ENCODE results near the gene SYNPR. TPM values are rescaled to one million over a fixed set of nuclear protein-coding genes. Genes with fewer than 3 reads are reported as not detected.

Gene SYNPR
- total and polyA plus RNA-seq, 7 donors = 0.16 to 1.4 (median 0.32) TPM; not detected in 2

- no peak overlapping the region for H3K4me3 ChIP-seq
- H3K27ac ChIP-seq = no peak overlapping the region
- no peaks in the 10 kb centered on the region for H3K36me3 ChIP-seq
- intact Hi-C loops (cut with DNase I) = no loop called here
- no peak for DNase-seq
- no peaks in the 10 kb centered on the region for H3K27me3 ChIP-seq
- 18 to 66% methylated on average over 5 of the region's 5 CpGs for WGBS, 2 donors
- H3K4me1 ChIP-seq = no peaks in the 10 kb centered on the region
- TF ChIP-seq EP300 (IDR thresholded peaks at IDR 0.05) (no peak), POLR2A (IDR thresholded peaks at IDR 0.05) (no peak), POLR2AphosphoS5 (IDR thresholded peaks at IDR 0.05) (no peak), CTCF (IDR thresholded peaks at IDR 0.05) (no peak)
- H3K9me3 ChIP-seq = no peaks in the 10 kb centered on the region
Measured at GRCh38 chr3:63500196-63500595, 222.1 kb downstream of the SYNPR start.

- no peaks in the 10 kb centered on the region for H3K9me3 ChIP-seq
- DNase-seq = no peak
- H3K27ac ChIP-seq = no peak overlapping the region
- WGBS, 2 donors = 15 to 51% methylated on average over 1 of the region's 1 CpG
- no peak overlapping the region for H3K4me3 ChIP-seq
- H3K27me3 ChIP-seq = no peaks in the 10 kb centered on the region
- H3K36me3 ChIP-seq = no peaks in the 10 kb centered on the region
- TF ChIP-seq POLR2A (IDR thresholded peaks at IDR 0.05) (no peak), CTCF (IDR thresholded peaks at IDR 0.05) (no peak), POLR2AphosphoS5 (IDR thresholded peaks at IDR 0.05) (no peak), EP300 (IDR thresholded peaks at IDR 0.05) (no peak)
- intact Hi-C loops (cut with DNase I) = no loop called here
- no peaks in the 10 kb centered on the region for H3K4me1 ChIP-seq
Measured at GRCh38 chr3:63508305-63508704, 230.2 kb downstream of the SYNPR start.

- H3K27me3 ChIP-seq = no peaks in the 10 kb centered on the region
- intact Hi-C loops (cut with DNase I) = no loop called here
- no peaks in the 10 kb centered on the region for H3K36me3 ChIP-seq
- no peaks in the 10 kb centered on the region for H3K9me3 ChIP-seq
- no peak overlapping the region for H3K4me3 ChIP-seq
- TF ChIP-seq CTCF (IDR thresholded peaks at IDR 0.05) = no peak
- no peak for TF ChIP-seq POLR2A (IDR thresholded peaks at IDR 0.05)
- TF ChIP-seq EP300 (IDR thresholded peaks at IDR 0.05) = no peak
- no peak for TF ChIP-seq POLR2AphosphoS5 (IDR thresholded peaks at IDR 0.05)
- no peak for DNase-seq
- no peak overlapping the region for H3K27ac ChIP-seq
- no peaks in the 10 kb centered on the region for H3K4me1 ChIP-seq
Measured at GRCh38 chr3:63508771-63509170, 230.7 kb downstream of the SYNPR start.

GRCh38 chr3:63513791-63514190, 235.7 kb downstream of the SYNPR start:
- H3K27me3 ChIP-seq = no peaks in the 10 kb centered on the region
- H3K9me3 ChIP-seq = no peaks in the 10 kb centered on the region
- intact Hi-C loops (cut with DNase I) = no loop called here
- H3K36me3 ChIP-seq = no peaks in the 10 kb centered on the region
- no peak for DNase-seq
- TF ChIP-seq POLR2AphosphoS5 (IDR thresholded peaks at IDR 0.05) (no peak), CTCF (IDR thresholded peaks at IDR 0.05) (no peak), POLR2A (IDR thresholded peaks at IDR 0.05) (no peak), EP300 (IDR thresholded peaks at IDR 0.05) (no peak)
- WGBS, 2 donors = 90% methylated on average over 1 of the region's 1 CpG
- H3K27ac ChIP-seq = no peak overlapping the region
- H3K4me1 ChIP-seq = no peaks in the 10 kb centered on the region
- no peak overlapping the region for H3K4me3 ChIP-seq

GRCh38 chr3:63514678-63515077, 236.6 kb downstream of the SYNPR start:
- Histone ChIP-seq H3K4me3 (no peak overlapping the region), H3K27ac (no peak overlapping the region), H3K27me3 (no peaks in the 10 kb centered on the region), H3K4me1 (no peaks in the 10 kb centered on the region), H3K36me3 (no peaks in the 10 kb centered on the region), H3K9me3 (no peaks in the 10 kb centered on the region)
- 74 to 79% methylated on average over 4 of the region's 4 CpGs for WGBS, 2 donors
- TF ChIP-seq POLR2AphosphoS5 (IDR thresholded peaks at IDR 0.05) (no peak), CTCF (IDR thresholded peaks at IDR 0.05) (no peak), EP300 (IDR thresholded peaks at IDR 0.05) (no peak), POLR2A (IDR thresholded peaks at IDR 0.05) (no peak)
- DNase-seq = no peak
- intact Hi-C loops (cut with DNase I) = no loop called here
